GM12878 (cell line): ENCODE data around the gene MAB21L4. TPM values are rescaled to one million over a fixed set of nuclear protein-coding genes. Genes with fewer than 3 reads are reported as not detected.

Experiments
- ATAC-seq: fragments of 200-7000 bp; cut with Tn5 transposase; 3 replicates; pipeline ENCODE4 v1.9.1; 2020; ENCODE audit warnings: mild to moderate bottlenecking, moderate library complexity
- BruUV-seq: library from RNA; stranded (reverse); fragments of 400-500 nt; replicated peaks from 2 replicates; lab custom pipeline; 2021; lab: Mats Ljungman, UMichigan
- CTCF ChIA-PET: fragments of 300-600 bp; sonication (Branson Sonifier 250); formaldehyde crosslinking; extraction: SDS; loops from one replicate; lab custom pipeline; 2021; ENCODE audit warnings: inconsistent platforms; lab: Yijun Ruan, JAX
- POLR2A ChIA-PET: fragments of 350-600 bp; formaldehyde crosslinking; extraction: SDS; loops from one replicate; lab custom pipeline; 2021; ENCODE audit warnings: inconsistent platforms; lab: Charles Lee
- RAD21 ChIA-PET: fragments of 300-600 bp; sonication (Branson Sonifier 250); formaldehyde crosslinking; loops from one replicate; lab custom pipeline; 2023; ENCODE audit warnings: antibody characterized with exemption; ENCODE audit not compliant: unreplicated experiment; lab: Charles Lee
- SMC1A ChIA-PET: fragments of 300-600 bp; sonication (Branson Sonifier 250); formaldehyde crosslinking; loops from one replicate; lab custom pipeline; 2023; ENCODE audit not compliant: unreplicated experiment, uncharacterized antibody; lab: Charles Lee
- DNase-seq: peaks from one replicate; pipeline ENCODE4 v3.0.0-alpha.2; 2011; ENCODE audit warnings: low read depth, low spot score
- FAIRE-seq: peaks from 3 replicates; lab custom pipeline; 2011; peaks lifted over from hg19 to GRCh38; lab: Jason Lieb, UNC
- H2AFZ ChIP-seq: 2 replicates; pipeline ENCODE4 v1.6.0; 2011; ENCODE audit warnings: low read depth, low read length, control low read depth; ENCODE audit not compliant: control insufficient read depth
- H3K27ac ChIP-seq: 2 replicates; pipeline ENCODE4 v1.5.1; 2011; ENCODE audit warnings: control low read depth; ENCODE audit not compliant: control insufficient read depth, insufficient read depth
- H3K27me3 ChIP-seq, 2 experiments: replicated peaks in 1 of 2; 2 replicates each; pipeline versions ENCODE4 v1.6.0 to v1.6.1; 2011; ENCODE audit warnings: low read length in 1 of 2; ENCODE audit not compliant: control insufficient read depth in 2 of 2, insufficient read depth in 2 of 2
- H3K36me3 ChIP-seq, 2 experiments: 2 replicates each; pipeline ENCODE4 v1.5.1; 2011; ENCODE audit warnings: low read length in 1 of 2; ENCODE audit not compliant: control insufficient read depth in 2 of 2, insufficient read depth in 2 of 2
- H3K4me1 ChIP-seq: 2 replicates; pipeline ENCODE4 v1.6.1; 2011; ENCODE audit warnings: mild to moderate bottlenecking, low read length, moderate library complexity, mixed read lengths; ENCODE audit not compliant: control insufficient read depth, insufficient read depth
- H3K4me2 ChIP-seq: 2 replicates; pipeline ENCODE4 v1.6.0; 2011; ENCODE audit warnings: control low read depth; ENCODE audit not compliant: control insufficient read depth, insufficient read depth
- H3K4me3 ChIP-seq: fragments of 200-600 bp; sonication (generic); 2 replicates; pipeline ENCODE4 v1.5.1; 2016
- H3K79me2 ChIP-seq: 2 replicates; pipeline ENCODE4 v1.6.0; 2011; ENCODE audit warnings: low read length; ENCODE audit not compliant: control insufficient read depth, insufficient read depth
- H3K9ac ChIP-seq: 2 replicates; pipeline ENCODE4 v1.8.0; 2011; ENCODE audit warnings: low read length, control low read depth, mixed read lengths; ENCODE audit not compliant: control insufficient read depth, insufficient read depth
- H3K9me3 ChIP-seq: replicated peaks from 3 replicates; pipeline ENCODE4 v1.5.1; 2011; ENCODE audit warnings: mild to moderate bottlenecking, low read length; ENCODE audit not compliant: control insufficient read depth, insufficient read depth
- H4K20me1 ChIP-seq: 2 replicates; pipeline ENCODE4 v1.6.0; 2011; ENCODE audit not compliant: control insufficient read depth, insufficient read depth
- FOXK2 ChIP-seq: fragments of 450-650 bp; IDR thresholded peaks from 2 replicates; pipeline ENCODE4 v1.6.1; 2017; ENCODE audit warnings: mild to moderate bottlenecking, moderate library complexity
- RELA ChIP-seq: fragments of 450-650 bp; IDR thresholded peaks from 2 replicates; pipeline ENCODE4 v1.8.0; 2014; ENCODE audit warnings: borderline replicate concordance; ENCODE audit not compliant: partially characterized antibody
- RUNX3 ChIP-seq: IDR thresholded peaks from 2 replicates; pipeline ENCODE4 v1.6.1; 2012; ENCODE audit warnings: low read length, inconsistent platforms
- SMAD1 ChIP-seq: fragments of 450-650 bp; IDR thresholded peaks from 2 replicates; pipeline ENCODE4 v1.6.1; 2018; ENCODE audit warnings: mild to moderate bottlenecking, low read depth; ENCODE audit not compliant: partially characterized antibody
- SMC3 ChIP-seq: IDR thresholded peaks from 2 replicates; pipeline ENCODE4 v1.6.1; 2011; ENCODE audit warnings: low read length, improper control_type of control experiment, borderline replicate concordance
- TAF1 ChIP-seq: IDR thresholded peaks from 2 replicates; pipeline ENCODE4 v1.6.1; 2011; ENCODE audit warnings: mild to moderate bottlenecking, low read depth, low read length, borderline replicate concordance
- TCF7 ChIP-seq: IDR thresholded peaks from 2 replicates; pipeline ENCODE4 v1.6.1; 2014; ENCODE audit warnings: antibody characterized with exemption, borderline replicate concordance
- ZNF622 ChIP-seq: fragments of 450-650 bp; IDR thresholded peaks from 2 replicates; pipeline ENCODE4 v1.6.1; 2017; ENCODE audit warnings: mild to moderate bottlenecking, inconsistent platforms
- WGBS: methylation state at CpG from one replicate; pipeline ENCODE4 v1.1.6; 2016; ENCODE audit warnings: low lambda C conversion rate; ENCODE audit not compliant: insufficient replicate concordance, insufficient coverage; ENCODE audit errors: missing lambda C conversion rate; 5-methylcytosine and 5-hydroxymethylcytosine counted together
- in situ Hi-C: fragments of 300-500 bp; cut with MboI; formaldehyde crosslinking; loops from 9 replicates; pipeline ENCODE4 v1.14.3; 2018; ENCODE audit warnings: mixed read lengths
- intact Hi-C: fragments of 100-400 bp; cut with micrococcal nuclease; formaldehyde crosslinking; loops from one replicate; pipeline ENCODE4 v1.14.2; 2022; ENCODE audit not compliant: unreplicated experiment
- polyA plus RNA-seq, 11 experiments: library from polyadenylated mRNA; depleted of rRNA in 4 of 11; unstranded in 6 of 11; stranded (reverse) in 5 of 11; fragments of >200 nt; fragmentation: Nextera tagmentation in 4 of 11; fragmentation: Illumina TruSeq in 1 of 11; extraction: Ambion mirVana in 4 of 11; extraction: Trizol in 1 of 11; gene quantifications; 1 replicate in 1 of 11; 2 replicates in 10 of 11; pipeline versions ENCODE4 v1.2.1 to v1.2.3, GENCODE V29; 2011 to 2016; ENCODE audit warnings: inconsistent platforms in 2 of 11, missing spikeins in 2 of 11, low read depth in 1 of 11
- total RNA-seq, 4 experiments: library from RNA; depleted of rRNA in 3 of 4; stranded (reverse); fragments of >200 nt in 3 of 4; fragmentation: Illumina TruSeq in 1 of 4; extraction: Trizol in 1 of 4; gene quantifications; 2 replicates each; pipeline versions ENCODE4 v1.2.1 to v1.2.3, GENCODE V29; 2013 to 2021
- TF ChIP-seq, protein P1 (sequence below): fragments of 450-650 bp; IDR thresholded peaks from 2 replicates; pipeline ENCODE4 v1.6.1; 2014; ENCODE audit warnings: mild to moderate bottlenecking
- TF ChIP-seq, protein P2 (sequence below): fragments of 450-650 bp; IDR thresholded peaks from 2 replicates; pipeline ENCODE4 v1.6.1; 2018; ENCODE audit warnings: mild to moderate bottlenecking, low read depth, moderate library complexity; ENCODE audit not compliant: partially characterized antibody

Gene MAB21L4
- total and polyA plus RNA-seq, 10 of the 15 experiments (the other 5 are each of a cell fraction or from before 2014, with no cell fraction given) = 0.03 TPM; not detected in 9

DNA sequence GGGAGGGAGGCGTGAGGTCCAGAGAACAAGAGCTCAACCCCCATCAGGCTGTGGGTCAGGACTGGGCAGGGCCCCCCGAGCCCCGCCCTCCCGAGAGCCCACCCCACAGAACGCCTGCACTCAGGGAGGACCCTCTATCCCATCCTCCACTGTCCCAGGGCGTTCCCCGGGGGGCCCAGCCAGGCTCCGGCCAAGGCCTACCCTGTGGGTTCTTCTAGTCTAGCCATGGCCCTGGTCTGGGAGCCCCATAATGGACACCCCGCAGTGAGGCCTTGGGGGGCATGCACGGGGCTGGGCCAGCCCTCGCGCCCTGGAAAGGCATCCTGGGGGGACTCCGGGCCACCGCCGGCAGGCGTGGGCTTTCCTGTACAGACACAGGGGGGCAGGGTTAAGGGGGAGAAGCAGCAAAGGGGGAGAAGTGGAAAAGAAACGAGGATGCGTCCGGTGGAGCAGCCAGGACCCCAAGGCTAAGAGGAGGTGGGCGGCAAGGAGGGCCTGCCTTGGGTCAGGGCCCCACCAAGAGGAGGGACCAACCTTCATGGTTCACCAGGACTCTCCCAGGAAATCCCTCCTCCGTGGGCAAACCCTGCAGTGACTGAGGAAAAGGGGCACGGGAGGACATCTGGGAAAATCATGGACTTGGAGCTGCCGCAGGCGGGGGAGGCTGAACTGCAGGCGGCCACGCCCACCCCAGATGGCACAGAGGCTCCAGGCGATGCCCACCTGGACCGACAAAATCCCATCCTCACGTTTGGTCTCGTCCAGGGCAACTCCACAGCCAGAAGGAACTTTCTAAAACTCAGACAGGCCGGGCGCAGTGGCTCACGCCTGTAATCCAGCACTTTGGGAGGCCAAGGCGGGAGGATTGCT is 7.5 kb upstream of the MAB21L4 start:
- DNase-seq = no peak
- Histone ChIP-seq H3K79me2 (no peaks in the 10 kb centered on the region), H2AFZ (no peak overlapping the region)
- no peak for TF ChIP-seq SMC3
- TF ChIP-seq ZNF622 = no peak
- no peak for TF ChIP-seq TCF7
- TF ChIP-seq, protein P1, sequence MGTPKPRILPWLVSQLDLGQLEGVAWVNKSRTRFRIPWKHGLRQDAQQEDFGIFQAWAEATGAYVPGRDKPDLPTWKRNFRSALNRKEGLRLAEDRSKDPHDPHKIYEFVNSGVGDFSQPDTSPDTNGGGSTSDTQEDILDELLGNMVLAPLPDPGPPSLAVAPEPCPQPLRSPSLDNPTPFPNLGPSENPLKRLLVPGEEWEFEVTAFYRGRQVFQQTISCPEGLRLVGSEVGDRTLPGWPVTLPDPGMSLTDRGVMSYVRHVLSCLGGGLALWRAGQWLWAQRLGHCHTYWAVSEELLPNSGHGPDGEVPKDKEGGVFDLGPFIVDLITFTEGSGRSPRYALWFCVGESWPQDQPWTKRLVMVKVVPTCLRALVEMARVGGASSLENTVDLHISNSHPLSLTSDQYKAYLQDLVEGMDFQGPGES = no peak
- no peak for TF ChIP-seq SMAD1
- no peak for TF ChIP-seq TAF1
- TF ChIP-seq, protein P2, sequence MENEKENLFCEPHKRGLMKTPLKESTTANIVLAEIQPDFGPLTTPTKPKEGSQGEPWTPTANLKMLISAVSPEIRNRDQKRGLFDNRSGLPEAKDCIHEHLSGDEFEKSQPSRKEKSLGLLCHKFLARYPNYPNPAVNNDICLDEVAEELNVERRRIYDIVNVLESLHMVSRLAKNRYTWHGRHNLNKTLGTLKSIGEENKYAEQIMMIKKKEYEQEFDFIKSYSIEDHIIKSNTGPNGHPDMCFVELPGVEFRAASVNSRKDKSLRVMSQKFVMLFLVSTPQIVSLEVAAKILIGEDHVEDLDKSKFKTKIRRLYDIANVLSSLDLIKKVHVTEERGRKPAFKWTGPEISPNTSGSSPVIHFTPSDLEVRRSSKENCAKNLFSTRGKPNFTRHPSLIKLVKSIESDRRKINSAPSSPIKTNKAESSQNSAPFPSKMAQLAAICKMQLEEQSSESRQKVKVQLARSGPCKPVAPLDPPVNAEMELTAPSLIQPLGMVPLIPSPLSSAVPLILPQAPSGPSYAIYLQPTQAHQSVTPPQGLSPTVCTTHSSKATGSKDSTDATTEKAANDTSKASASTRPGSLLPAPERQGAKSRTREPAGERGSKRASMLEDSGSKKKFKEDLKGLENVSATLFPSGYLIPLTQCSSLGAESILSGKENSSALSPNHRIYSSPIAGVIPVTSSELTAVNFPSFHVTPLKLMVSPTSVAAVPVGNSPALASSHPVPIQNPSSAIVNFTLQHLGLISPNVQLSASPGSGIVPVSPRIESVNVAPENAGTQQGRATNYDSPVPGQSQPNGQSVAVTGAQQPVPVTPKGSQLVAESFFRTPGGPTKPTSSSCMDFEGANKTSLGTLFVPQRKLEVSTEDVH = no peak
- no peak for TF ChIP-seq FOXK2
- TF ChIP-seq RELA = no peak
- TF ChIP-seq RUNX3 = no peak
- TF ChIP-seq, all 136 proteins: peak for 0
- ATAC-seq (no peak), FAIRE-seq (no peak)
- no peaks in the 10 kb centered on the region for H3K9me3 ChIP-seq
- no peaks in the 10 kb centered on the region for H3K27me3 ChIP-seq
- ChIA-PET RAD21 (no interaction called here), POLR2A (no interaction called here), SMC1A (no interaction called here), CTCF (no interaction called here)
- in situ Hi-C loops = no loop called here
- no peak overlapping the region for H3K4me2 ChIP-seq
- 43% methylated on average over 33 of the region's 34 CpGs for WGBS
- no peak overlapping the region for H3K9ac ChIP-seq
- intact Hi-C loops = no loop called here
- H3K4me3 ChIP-seq = no peak overlapping the region
- H3K36me3 ChIP-seq = no peaks in the 10 kb centered on the region
- H3K4me1 ChIP-seq = no peaks in the 10 kb centered on the region
- H4K20me1 ChIP-seq = no peaks in the 10 kb centered on the region
- no TSS peak for BruUV-seq
- H3K27ac ChIP-seq = no peak overlapping the region
